ENCODE measurements around the gene CLIC5.

DNA sequence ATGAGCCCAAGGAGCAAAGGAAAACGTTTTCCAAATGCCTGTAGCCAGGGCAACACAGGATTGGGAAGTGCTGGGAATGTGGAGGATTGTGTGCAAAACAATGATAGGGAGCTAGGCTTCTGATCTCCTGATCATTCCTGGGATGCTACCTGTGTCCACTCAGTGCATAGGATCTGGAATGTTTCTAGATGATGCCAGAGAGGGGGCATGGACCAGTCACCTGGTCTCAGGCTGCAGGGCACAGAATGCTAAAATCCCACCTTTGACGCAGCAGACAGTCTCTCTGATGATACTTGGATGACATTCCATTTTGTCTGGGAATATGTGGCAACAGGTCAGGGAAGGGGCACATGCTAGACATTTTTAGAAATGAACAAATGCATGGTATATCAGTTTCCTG is 128.9 kb downstream of the CLIC5 start:
- TF ChIP-seq, protein P1, sequence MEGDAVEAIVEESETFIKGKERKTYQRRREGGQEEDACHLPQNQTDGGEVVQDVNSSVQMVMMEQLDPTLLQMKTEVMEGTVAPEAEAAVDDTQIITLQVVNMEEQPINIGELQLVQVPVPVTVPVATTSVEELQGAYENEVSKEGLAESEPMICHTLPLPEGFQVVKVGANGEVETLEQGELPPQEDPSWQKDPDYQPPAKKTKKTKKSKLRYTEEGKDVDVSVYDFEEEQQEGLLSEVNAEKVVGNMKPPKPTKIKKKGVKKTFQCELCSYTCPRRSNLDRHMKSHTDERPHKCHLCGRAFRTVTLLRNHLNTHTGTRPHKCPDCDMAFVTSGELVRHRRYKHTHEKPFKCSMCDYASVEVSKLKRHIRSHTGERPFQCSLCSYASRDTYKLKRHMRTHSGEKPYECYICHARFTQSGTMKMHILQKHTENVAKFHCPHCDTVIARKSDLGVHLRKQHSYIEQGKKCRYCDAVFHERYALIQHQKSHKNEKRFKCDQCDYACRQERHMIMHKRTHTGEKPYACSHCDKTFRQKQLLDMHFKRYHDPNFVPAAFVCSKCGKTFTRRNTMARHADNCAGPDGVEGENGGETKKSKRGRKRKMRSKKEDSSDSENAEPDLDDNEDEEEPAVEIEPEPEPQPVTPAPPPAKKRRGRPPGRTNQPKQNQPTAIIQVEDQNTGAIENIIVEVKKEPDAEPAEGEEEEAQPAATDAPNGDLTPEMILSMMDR (IDR thresholded peaks at IDR 0.05; ENCODE audit: insufficient read depth, low read depth, low read length), result no peak
- TF ChIP-seq EZH2 (IDR thresholded peaks at IDR 0.05; ENCODE audit: insufficient read depth, low read length), result no peak

Data from astrocyte (in vitro differentiated cells and primary cell).